ENCODE measurements around the gene KIAA0513. TPM values are rescaled to one million over a fixed set of nuclear protein-coding genes. Genes with fewer than 3 reads are reported as not detected.

Gene KIAA0513
- total and polyA plus RNA-seq, 2 of the 13 experiments (the other 11 are each of a cell fraction or from before 2014, with no cell fraction given) = 1.8 TPM

DNA sequence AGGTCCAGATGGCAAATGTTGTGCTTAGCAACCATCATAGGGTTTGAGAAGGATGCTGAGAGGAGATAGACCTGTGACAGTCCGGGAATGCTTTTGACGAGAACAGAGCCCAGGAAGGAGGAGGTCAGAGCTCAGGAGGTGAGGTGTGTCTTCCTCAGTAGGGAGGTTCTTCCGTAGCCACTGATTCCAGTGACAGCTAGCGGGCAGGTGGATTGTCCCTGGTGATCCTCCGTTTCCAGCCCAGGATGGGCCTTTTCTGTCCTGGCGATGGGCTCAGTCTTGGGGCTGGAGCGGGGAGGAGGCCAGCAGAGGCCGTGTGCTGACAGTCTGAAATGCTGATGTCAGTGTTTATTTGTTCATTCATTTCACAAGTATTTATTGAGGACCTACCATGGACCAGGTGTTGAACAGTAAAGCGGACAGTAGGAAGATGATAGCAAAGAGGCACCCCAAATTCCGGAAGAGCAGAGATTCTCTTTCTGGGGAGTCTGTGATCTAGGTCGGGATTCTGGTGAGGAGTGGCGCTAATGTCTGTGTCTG, 38.8 kb downstream of the KIAA0513 start:
- Histone ChIP-seq H3K4me2 (ENCODE audit: low read depth, low read length) (no peak overlapping the region), H3K79me2 (ENCODE audit: insufficient read depth, low read length) (no peaks in the 10 kb centered on the region), H4K20me1 (ENCODE audit: insufficient read depth, low read length) (no peaks in the 10 kb centered on the region), H3K4me3 (replicated peaks in 1 of 3; ENCODE audit: insufficient read depth in 1 of 3, low read depth in 2 of 3, low read length in 3 of 3) (no peak overlapping the region), H2AFZ (ENCODE audit: low read length) (no peak overlapping the region), H3K27ac (ENCODE audit: extremely low read length, insufficient read depth, low read length) (no peak overlapping the region), H3K9ac (ENCODE audit: insufficient read depth, low read depth, low read length) (no peak overlapping the region), H3K36me3 (replicated peaks in 1 of 2; ENCODE audit: control insufficient read depth in 1 of 2, insufficient read depth in 2 of 2, low read length in 2 of 2) (no peaks in the 10 kb centered on the region), H3K4me1 (ENCODE audit: insufficient read depth, low read length) (no peaks in the 10 kb centered on the region), H3K9me3 (ENCODE audit: low read length) (no peaks in the 10 kb centered on the region), H3K27me3 (ENCODE audit: control insufficient read depth in 1 of 2, insufficient read depth in 2 of 2, low read length in 2 of 2) (peaks cover 9 to 34% of the 10 kb centered on the region in 2 experiments)
- ATAC-seq = no peak
- WGBS (ENCODE audit: low lambda C conversion rate) = 30% methylated on average over 12 of the region's 12 CpGs
- ChIA-PET POLR2A (no interaction called here), CTCF (ENCODE audit: low intra/inter-chr PET ratio, low total read pairs) (no interaction called here)
- intact Hi-C loops (cut with micrococcal nuclease; ENCODE audit: unreplicated experiment) (no loop called here), in situ Hi-C loops (cut with HindIII; ENCODE audit: extremely low pct_ligation_motif_present, low pct_unique_long_range_greater_than_20kb) (no loop called here)
- TF ChIP-seq HNF1A (IDR thresholded peaks at IDR 0.05; ENCODE audit: low read depth) (no peak), HNF1A (CRISPR knock-in tag; IDR thresholded peaks at IDR 0.05; ENCODE audit: borderline replicate concordance) (no peak), MAFK (conservative IDR thresholded peaks at IDR 0.05 in 1 of 2, IDR thresholded peaks at IDR 0.05 in 1 of 2; ENCODE audit: low read length in 2 of 2) (peak; percentile 84 to 87), MAFF (IDR thresholded peaks at IDR 0.05; ENCODE audit: low read depth, low read length) (peak; percentile 68)
- no TSS peak for BruUV-seq (replicated peaks)
- no peak for FAIRE-seq
- no peak for DNase-seq (ENCODE audit: low spot score)

Data from HepG2 (cell line).